ENCODE results near the gene MAP1B. TPM values are rescaled to one million over a fixed set of nuclear protein-coding genes. Genes with fewer than 3 reads are reported as not detected.

Gene MAP1B
- total RNA-seq, 2 donors from 2014 or later: 6.1 to 16.2 TPM

GRCh38 chr5:72235725-72236124, 128.4 kb downstream of the MAP1B start:
- intact Hi-C loops (cut with DNase I): no loop called here
- H3K9ac ChIP-seq (ENCODE audit: low read depth in 2 of 2, low read length in 2 of 2): no peak overlapping the region
- no peak overlapping the region for H3K27ac ChIP-seq
- no peak for TF ChIP-seq CTCF (IDR thresholded peaks at IDR 0.05)
- no peaks in the 10 kb centered on the region for H3K36me3 ChIP-seq
- DNase-seq: no peak
- no peak overlapping the region for H3K4me3 ChIP-seq
- no peaks in the 10 kb centered on the region for H3K9me3 ChIP-seq
- H3K4me1 ChIP-seq: no peaks in the 10 kb centered on the region
- H3K27me3 ChIP-seq: no peaks in the 10 kb centered on the region

GRCh38 chr5:72237415-72237814, 130.1 kb downstream of the MAP1B start:
- no peak for TF ChIP-seq CTCF (IDR thresholded peaks at IDR 0.05)
- no peaks in the 10 kb centered on the region for H3K4me1 ChIP-seq
- no peaks in the 10 kb centered on the region for H3K27me3 ChIP-seq
- intact Hi-C loops (cut with DNase I): no loop called here
- no peak overlapping the region for H3K4me3 ChIP-seq
- no peaks in the 10 kb centered on the region for H3K9me3 ChIP-seq
- H3K27ac ChIP-seq: no peak overlapping the region
- no peaks in the 10 kb centered on the region for H3K36me3 ChIP-seq
- H3K9ac ChIP-seq (ENCODE audit: low read depth in 2 of 2, low read length in 2 of 2): no peak overlapping the region
- no peak for DNase-seq

GRCh38 chr5:72237879-72238278, 130.6 kb downstream of the MAP1B start:
- no peak for DNase-seq
- H3K36me3 ChIP-seq: no peaks in the 10 kb centered on the region
- H3K9me3 ChIP-seq: no peaks in the 10 kb centered on the region
- no peak overlapping the region for H3K9ac ChIP-seq (ENCODE audit: low read depth in 2 of 2, low read length in 2 of 2)
- H3K27ac ChIP-seq: no peak overlapping the region
- no peaks in the 10 kb centered on the region for H3K27me3 ChIP-seq
- no peak for TF ChIP-seq CTCF (IDR thresholded peaks at IDR 0.05)
- intact Hi-C loops (cut with DNase I): no loop called here
- no peak overlapping the region for H3K4me3 ChIP-seq
- no peaks in the 10 kb centered on the region for H3K4me1 ChIP-seq

GRCh38 chr5:72238712-72239445, 131.6 kb downstream of the MAP1B start:
- H3K27me3 ChIP-seq: no peaks in the 10 kb centered on the region
- no peaks in the 10 kb centered on the region for H3K9me3 ChIP-seq
- intact Hi-C loops (cut with DNase I): no loop called here
- no peaks in the 10 kb centered on the region for H3K4me1 ChIP-seq
- H3K27ac ChIP-seq: no peak overlapping the region
- no peak for DNase-seq
- no peak for TF ChIP-seq CTCF (IDR thresholded peaks at IDR 0.05)
- no peaks in the 10 kb centered on the region for H3K36me3 ChIP-seq
- H3K4me3 ChIP-seq: no peak overlapping the region
- H3K9ac ChIP-seq (ENCODE audit: low read depth in 2 of 2, low read length in 2 of 2): no peak overlapping the region

GRCh38 chr5:72241346-72242003, 134.2 kb downstream of the MAP1B start:
- DNase-seq: no peak
- Histone ChIP-seq H3K27ac (no peak overlapping the region), H3K9me3 (no peaks in the 10 kb centered on the region), H3K4me1 (no peaks in the 10 kb centered on the region), H3K4me3 (no peak overlapping the region), H3K27me3 (no peaks in the 10 kb centered on the region), H3K36me3 (no peaks in the 10 kb centered on the region), H3K9ac (ENCODE audit: low read depth in 2 of 2, low read length in 2 of 2) (no peak overlapping the region)
- TF ChIP-seq CTCF (IDR thresholded peaks at IDR 0.05): no peak
- intact Hi-C loops (cut with DNase I): no loop called here

Data from colonic mucosa (tissue), 4 donors.